ENCODE measurements around the gene RDH13.

DNA sequence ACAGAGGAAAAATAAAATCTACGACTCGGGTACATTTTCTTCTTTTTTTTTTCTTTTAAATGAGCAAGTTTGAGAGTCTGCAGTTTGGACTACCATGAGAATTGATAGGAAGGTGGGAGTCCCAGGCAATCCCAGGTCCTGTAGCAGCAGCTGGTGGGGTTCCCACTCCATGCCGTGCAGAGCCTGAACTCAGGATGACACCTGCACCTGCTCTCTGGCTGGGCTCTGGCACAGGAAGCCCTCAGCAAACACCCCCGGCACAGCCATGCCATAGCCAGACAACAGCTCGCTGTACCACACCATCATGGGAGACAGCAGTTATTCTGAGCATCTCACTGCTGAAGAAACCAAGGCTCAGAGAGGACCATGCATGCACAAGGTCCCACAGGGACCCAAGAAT is 18.7 kb downstream of the RDH13 start:
- TF ChIP-seq ZFX (IDR thresholded peaks at IDR 0.05; ENCODE audit: borderline replicate concordance): no peak
- no peak for TF ChIP-seq CTCF (IDR thresholded peaks at IDR 0.05)
